OCI-LY7 (cell line): ENCODE data around the gene SPPL3. TPM values are rescaled to one million over a fixed set of nuclear protein-coding genes. Genes with fewer than 3 reads are reported as not detected.

Source experiments
- BruUV-seq: library from RNA; stranded (reverse); fragments of 400-500 nt; replicated peaks from 2 replicates; lab custom pipeline; 2021; lab: Mats Ljungman, UMichigan
- CTCF ChIA-PET: fragments of 300-600 bp; sonication (Branson Sonifier 250); formaldehyde crosslinking; loops from one replicate; lab custom pipeline; 2022; ENCODE audit warnings: antibody characterized with exemption; ENCODE audit not compliant: unreplicated experiment; lab: Charles Lee
- POLR2A ChIA-PET: fragments of 300-600 bp; sonication (Branson Sonifier 250); formaldehyde crosslinking; loops from one replicate; lab custom pipeline; 2022; ENCODE audit warnings: antibody characterized with exemption; lab: Charles Lee
- DNase-seq: peaks from one replicate; pipeline ENCODE4 v3.0.0-alpha.2; 2015; ENCODE audit warnings: low spot score
- H2AFZ ChIP-seq: fragments of 200-600 bp; sonication (generic), shearing (Covaris generic); 2 replicates; pipeline ENCODE4 v1.6.1; 2014; ENCODE audit warnings: mild to moderate bottlenecking, antibody characterized with exemption, low read length, moderate library complexity
- H3K27ac ChIP-seq: fragments of 200-600 bp; sonication (generic); 2 replicates; pipeline ENCODE4 v1.5.1; 2014; ENCODE audit warnings: mixed run types, low read depth, mild to moderate bottlenecking, moderate library complexity, low read length, inconsistent platforms; ENCODE audit not compliant: poor library complexity, severe bottlenecking
- H3K36me3 ChIP-seq: fragments of 200-600 bp; sonication (generic); 2 replicates; pipeline ENCODE4 v1.6.1; 2014; ENCODE audit warnings: mild to moderate bottlenecking, antibody characterized with exemption, low read length, moderate library complexity, mixed read lengths; ENCODE audit not compliant: insufficient read depth
- H3K4me1 ChIP-seq: fragments of 200-600 bp; sonication (generic); 2 replicates; pipeline ENCODE4 v1.5.1; 2014; ENCODE audit warnings: mild to moderate bottlenecking, low read length; ENCODE audit not compliant: insufficient read depth, poor library complexity, severe bottlenecking
- H3K4me2 ChIP-seq: fragments of 200-600 bp; sonication (generic); 2 replicates; pipeline ENCODE4 v1.6.1; 2014; ENCODE audit warnings: mild to moderate bottlenecking, low read length
- H3K4me3 ChIP-seq: fragments of 200-600 bp; sonication (generic); 2 replicates; pipeline ENCODE4 v1.5.1; 2014; ENCODE audit warnings: mild to moderate bottlenecking, low read depth, low read length; ENCODE audit not compliant: poor library complexity, severe bottlenecking
- H3K79me2 ChIP-seq: fragments of 200-600 bp; sonication (generic); 2 replicates; pipeline ENCODE4 v1.6.1; 2016; ENCODE audit warnings: low read depth, mild to moderate bottlenecking, low read length, moderate library complexity, mixed read lengths; ENCODE audit not compliant: insufficient read depth
- H3K9me2 ChIP-seq: fragments of 200-600 bp; sonication (generic); 2 replicates; pipeline ENCODE4 v1.6.1; 2016; ENCODE audit warnings: mild to moderate bottlenecking, low read length, mixed read lengths; ENCODE audit not compliant: insufficient read depth
- H3K9me3 ChIP-seq: fragments of 200-600 bp; sonication (generic); 2 replicates; pipeline ENCODE4 v1.6.1; 2014; ENCODE audit warnings: mild to moderate bottlenecking, mixed run types, low read length, mixed read lengths
- H4K20me1 ChIP-seq: fragments of 200-600 bp; sonication (generic); 2 replicates; pipeline ENCODE4 v1.6.1; 2014; ENCODE audit warnings: mild to moderate bottlenecking, antibody characterized with exemption, low read length, moderate library complexity, mixed read lengths; ENCODE audit not compliant: insufficient read depth
- EZH2phosphoT487 ChIP-seq: fragments of 200-600 bp; sonication (generic); IDR thresholded peaks from 2 replicates; pipeline ENCODE4 v1.6.1; 2018; ENCODE audit warnings: low read depth, borderline replicate concordance, mild to moderate bottlenecking, mixed run types, antibody characterized with exemption, low read length, moderate library complexity, mixed read lengths
- intact Hi-C: fragments of 100-400 bp; cut with micrococcal nuclease; formaldehyde crosslinking; loops from one replicate; pipeline ENCODE4 v1.10.0; 2022; ENCODE audit not compliant: unreplicated experiment
- total RNA-seq, 2 experiments: library from RNA; depleted of rRNA in 1 of 2; stranded (reverse); fragments of >200 nt in 1 of 2; shearing (Covaris generic) in 1 of 2; gene quantifications; 2 replicates each; pipeline ENCODE4 v1.2.3, GENCODE V29; 2014 to 2022
- TF ChIP-seq, protein P1 (sequence below): fragments of 200-600 bp; sonication (generic); conservative IDR thresholded peaks from 2 replicates; pipeline ENCODE4 v1.5.1; 2014; ENCODE audit warnings: mild to moderate bottlenecking, antibody characterized with exemption, low read length, moderate library complexity, mixed read lengths

Gene SPPL3
- total RNA-seq, 2 experiments from 2014 or later, result 8.6 to 36.6 TPM

- H3K79me2 ChIP-seq, result peaks cover 64% of the 10 kb centered on the region; the same call in 1 of the 2 replicates
- peak; percentile 52 for DNase-seq
- intact Hi-C loops, result no loop called here
- H2AFZ ChIP-seq, result no peak overlapping the region
- H3K27ac ChIP-seq, result peak overlapping the region; percentile 35
- CTCF ChIA-PET, result interaction anchor here (0.6 kb wide), 1 partner anchor 718 kb away, joined by 3 read pairs; no protein-coding TSS in a partner anchor
- BruUV-seq, result no TSS peak
- H3K4me1 ChIP-seq, result peaks cover 73% of the 10 kb centered on the region
- peaks cover 9% of the 10 kb centered on the region; the same call in 1 of the 2 replicates for H4K20me1 ChIP-seq
- H3K36me3 ChIP-seq, result no peaks in the 10 kb centered on the region
- TF ChIP-seq, protein P1, sequence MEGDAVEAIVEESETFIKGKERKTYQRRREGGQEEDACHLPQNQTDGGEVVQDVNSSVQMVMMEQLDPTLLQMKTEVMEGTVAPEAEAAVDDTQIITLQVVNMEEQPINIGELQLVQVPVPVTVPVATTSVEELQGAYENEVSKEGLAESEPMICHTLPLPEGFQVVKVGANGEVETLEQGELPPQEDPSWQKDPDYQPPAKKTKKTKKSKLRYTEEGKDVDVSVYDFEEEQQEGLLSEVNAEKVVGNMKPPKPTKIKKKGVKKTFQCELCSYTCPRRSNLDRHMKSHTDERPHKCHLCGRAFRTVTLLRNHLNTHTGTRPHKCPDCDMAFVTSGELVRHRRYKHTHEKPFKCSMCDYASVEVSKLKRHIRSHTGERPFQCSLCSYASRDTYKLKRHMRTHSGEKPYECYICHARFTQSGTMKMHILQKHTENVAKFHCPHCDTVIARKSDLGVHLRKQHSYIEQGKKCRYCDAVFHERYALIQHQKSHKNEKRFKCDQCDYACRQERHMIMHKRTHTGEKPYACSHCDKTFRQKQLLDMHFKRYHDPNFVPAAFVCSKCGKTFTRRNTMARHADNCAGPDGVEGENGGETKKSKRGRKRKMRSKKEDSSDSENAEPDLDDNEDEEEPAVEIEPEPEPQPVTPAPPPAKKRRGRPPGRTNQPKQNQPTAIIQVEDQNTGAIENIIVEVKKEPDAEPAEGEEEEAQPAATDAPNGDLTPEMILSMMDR, result no peak
- TF ChIP-seq EZH2phosphoT487, result no peak
- H3K4me2 ChIP-seq, result peak overlapping the region; percentile 68
- H3K9me2 ChIP-seq, result no peaks in the 10 kb centered on the region
- POLR2A ChIA-PET, result interaction anchor here (0.6 to 1.4 kb wide), 4 partner anchors 15 to 141 kb away, joined by 3 to 7 read pairs (median 4); no protein-coding TSS in a partner anchor
- H3K4me3 ChIP-seq, result no peak overlapping the region
- no peaks in the 10 kb centered on the region for H3K9me3 ChIP-seq
These were observed 52.7 kb downstream of the SPPL3 start for GRCh38 chr12:120851444-120851843.

DNA sequence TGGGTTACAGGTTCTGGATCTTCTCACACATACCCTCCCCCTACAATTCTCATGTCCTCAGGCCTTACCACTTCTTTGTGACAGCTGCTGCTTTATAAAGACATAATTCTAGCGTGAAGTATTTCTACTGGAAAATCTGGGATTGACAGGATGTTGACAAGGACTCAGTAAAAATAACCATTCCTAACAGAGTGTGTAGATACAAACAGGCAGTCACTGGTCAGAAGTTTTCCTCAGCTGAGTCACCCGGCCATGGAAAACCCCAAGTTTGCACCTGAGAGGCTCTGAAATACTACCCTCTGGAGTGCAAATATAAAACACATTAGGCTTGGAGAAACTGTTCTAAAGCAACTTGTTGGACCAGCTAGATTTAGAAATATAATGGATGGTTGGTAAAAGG lies 54.4 kb downstream of the SPPL3 start:
- Histone ChIP-seq H3K4me1 (peaks cover 69% of the 10 kb centered on the region), H3K9me2 (no peaks in the 10 kb centered on the region), H3K79me2 (peaks cover 52% of the 10 kb centered on the region; the same call in 1 of the 2 replicates), H3K27ac (peak overlapping the region; percentile 41), H3K4me3 (no peak overlapping the region), H3K9me3 (no peaks in the 10 kb centered on the region), H3K36me3 (no peaks in the 10 kb centered on the region), H4K20me1 (peaks cover 4% of the 10 kb centered on the region; the same call in 1 of the 2 replicates), H2AFZ (no peak overlapping the region), H3K4me2 (peak overlapping the region; percentile 68; the same call in 1 of the 2 replicates)
- ChIA-PET POLR2A (interaction anchor here (0.6 to 6.0 kb wide), 3 partner anchors 13 to 81 kb away, joined by 4 to 36 read pairs (median 4); no protein-coding TSS in a partner anchor), CTCF (interaction anchor here (0.8 to 1.0 kb wide), 2 partner anchors 52 to 122 kb away, joined by 3 to 4 read pairs; no protein-coding TSS in a partner anchor)
- no peak for TF ChIP-seq EZH2phosphoT487
- TF ChIP-seq, protein P1, result no peak
- no peak for DNase-seq
- no TSS peak for BruUV-seq
- intact Hi-C loops, result loop anchor here (2.0 kb wide), 1 partner anchor 83 kb away; no protein-coding TSS in a partner anchor

DNA sequence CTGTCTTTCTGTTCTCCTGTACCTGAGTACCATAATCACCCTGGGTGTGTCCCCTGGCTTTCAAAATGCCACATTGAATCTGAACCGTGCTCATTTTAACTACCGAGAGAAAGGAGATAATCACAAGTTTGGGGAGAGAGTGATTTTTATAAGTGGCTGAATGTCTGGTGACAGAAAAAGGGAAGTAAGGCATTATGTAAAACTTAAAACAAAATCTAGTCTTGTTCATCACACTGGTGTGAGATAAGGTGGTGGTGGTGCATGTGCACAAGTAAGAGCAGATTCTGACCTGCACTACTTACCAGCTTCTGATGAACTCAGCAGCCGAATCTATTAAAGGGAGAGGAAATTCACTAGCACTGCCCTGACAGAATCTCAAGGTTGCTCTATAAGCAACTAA lies 56.3 kb downstream of the SPPL3 start:
- H4K20me1 ChIP-seq, result peaks cover 4% of the 10 kb centered on the region; the same call in 1 of the 2 replicates
- H2AFZ ChIP-seq, result no peak overlapping the region; the same call in 1 of the 2 replicates
- DNase-seq, result peak; percentile 77

More for the DNA sequence above, 56.3 kb downstream of the SPPL3 start:
- H3K4me2 ChIP-seq, result peak overlapping the region; percentile 68
- H3K36me3 ChIP-seq, result no peaks in the 10 kb centered on the region
- H3K79me2 ChIP-seq, result peaks cover 36% of the 10 kb centered on the region; the same call in 1 of the 2 replicates
- TF ChIP-seq, protein P1, result no peak
- no peak for TF ChIP-seq EZH2phosphoT487
- no peaks in the 10 kb centered on the region for H3K9me2 ChIP-seq
- CTCF ChIA-PET, result interaction anchor here (0.6 kb wide), 1 partner anchor 223 kb away, joined by 3 read pairs; no protein-coding TSS in a partner anchor
- no peaks in the 10 kb centered on the region for H3K9me3 ChIP-seq
- peaks cover 57% of the 10 kb centered on the region for H3K4me1 ChIP-seq
- POLR2A ChIA-PET, result interaction anchor here (0.7 to 6.0 kb wide), 7 partner anchors 10 to 82 kb away, joined by 4 to 36 read pairs (median 6); no protein-coding TSS in a partner anchor
- no TSS peak for BruUV-seq
- H3K27ac ChIP-seq, result peak overlapping the region; percentile 77
- H3K4me3 ChIP-seq, result peak overlapping the region; percentile 13
- intact Hi-C loops, result loop anchor here (2.0 kb wide), 2 partner anchors 49 to 81 kb away; no protein-coding TSS in a partner anchor
